GM19324 (cell line): ENCODE measurements around the gene SCAF8.

Experiments
- ATAC-seq: cut with Tn5 transposase; IDR thresholded peaks from one replicate; pipeline ENCODE4 v1.9.1; 2021; ENCODE audit warnings: mild to moderate bottlenecking, moderate library complexity; ENCODE audit not compliant: unreplicated experiment, low FRiP score

SCAF8 gene

GRCh38 chr6:154824076-154824475 lies 90.9 kb downstream of the SCAF8 start:
- no peak for ATAC-seq

DNA sequence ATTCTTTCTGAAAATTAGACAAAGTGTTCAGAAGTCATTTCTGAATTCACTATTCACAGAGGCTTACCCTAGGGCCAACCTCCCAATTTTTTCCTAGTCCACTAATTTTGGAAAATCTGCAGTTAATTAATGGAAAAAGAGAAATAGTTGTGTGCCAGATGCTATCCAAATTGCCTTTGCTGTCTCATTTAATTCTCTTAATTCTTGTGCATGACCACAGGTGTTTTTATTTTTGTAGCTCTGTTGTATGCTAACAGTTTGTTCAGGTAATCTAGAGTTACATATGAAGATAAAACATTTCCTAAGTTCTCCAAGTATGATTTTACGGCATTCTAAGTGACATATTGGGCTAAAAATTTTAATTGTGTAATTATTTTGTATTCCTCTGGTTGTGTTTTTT lies 96.8 kb downstream of the SCAF8 start:
- no peak for ATAC-seq

- no peak for ATAC-seq
Observed at GRCh38 chr6:154830771-154831170, 97.6 kb downstream of the SCAF8 start.

DNA sequence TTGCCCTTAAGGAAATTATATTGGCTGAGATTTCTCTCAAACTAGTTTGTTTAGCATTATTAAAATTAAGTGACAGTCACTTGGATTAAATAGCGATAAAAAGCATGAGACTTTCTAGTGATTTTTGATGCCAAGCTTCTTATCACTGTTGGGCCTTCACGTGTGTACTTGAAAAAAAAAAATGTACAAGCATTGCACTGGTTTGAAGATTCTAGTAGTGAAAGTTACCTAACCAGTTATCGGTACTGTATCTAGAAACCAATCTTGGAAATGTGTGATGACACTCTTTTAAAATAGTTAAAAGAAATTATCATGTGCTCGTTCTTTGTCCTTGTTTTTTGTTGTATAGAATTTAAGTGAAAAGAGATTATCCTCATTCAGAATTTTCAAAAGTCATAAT lies 102.1 kb downstream of the SCAF8 start:
- no peak for ATAC-seq

GRCh38 chr6:154839546-154839945 lies 106.3 kb downstream of the SCAF8 start:
- no peak for ATAC-seq

- ATAC-seq: no peak
Observed at GRCh38 chr6:154840363-154840762, 107.1 kb downstream of the SCAF8 start.

DNA sequence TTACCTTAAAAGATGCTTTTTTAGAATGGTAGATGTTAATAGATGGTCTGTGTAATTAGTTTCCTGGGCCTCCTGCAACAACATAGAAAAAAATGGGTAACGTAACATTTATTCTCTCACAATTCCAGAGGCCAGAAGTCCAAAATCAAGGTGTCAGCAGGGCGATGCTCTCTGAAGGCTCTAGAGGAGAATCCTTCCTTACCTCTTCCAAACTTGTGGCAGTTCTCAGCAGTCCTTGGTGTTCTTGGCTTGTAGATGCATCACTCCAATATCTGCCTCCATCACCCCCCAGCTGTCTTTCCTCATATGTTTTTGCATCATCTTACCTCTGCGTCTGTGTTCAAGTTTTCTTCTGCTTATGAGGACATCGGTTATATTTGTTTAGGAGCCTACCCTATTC lies 107.9 kb downstream of the SCAF8 start:
- no peak for ATAC-seq

DNA sequence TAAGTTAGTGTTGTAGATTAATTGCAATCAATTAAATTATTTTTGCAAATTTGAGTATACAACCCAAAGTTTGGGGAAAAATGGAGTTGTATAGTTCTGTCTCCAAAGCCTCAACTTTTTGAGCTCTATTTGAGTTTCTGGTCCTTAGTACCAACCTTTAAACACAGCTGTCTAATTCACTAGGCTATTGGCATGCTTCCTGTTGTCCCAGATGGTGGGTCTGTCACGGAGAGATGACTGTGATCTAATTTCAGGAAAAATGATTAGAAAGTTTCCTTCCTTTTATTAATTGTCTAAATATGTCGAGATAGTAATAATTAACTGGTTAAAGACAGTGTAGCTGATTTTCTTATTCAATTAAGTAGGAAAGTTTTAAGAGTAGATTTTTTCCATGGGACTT lies 109.6 kb downstream of the SCAF8 start:
- no peak for ATAC-seq

DNA sequence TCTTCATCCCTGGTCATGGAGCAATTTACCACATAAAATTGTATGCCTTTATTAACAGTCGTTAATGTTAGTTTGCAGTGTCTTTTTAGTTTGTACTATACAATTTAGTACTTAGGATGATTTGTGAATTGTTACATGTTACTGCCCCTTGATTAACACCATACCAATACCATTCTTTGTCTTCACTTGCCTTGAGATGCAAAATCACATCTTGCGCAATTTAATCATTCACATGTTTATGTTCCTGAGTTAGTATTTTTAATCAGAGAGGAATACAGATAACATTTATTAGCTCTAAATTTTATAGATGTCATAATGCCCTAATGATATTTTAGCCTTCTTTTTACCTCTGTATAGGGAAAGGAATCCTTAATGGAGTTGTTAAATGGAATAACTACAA lies 114.1 kb downstream of the SCAF8 start:
- no peak for ATAC-seq

DNA sequence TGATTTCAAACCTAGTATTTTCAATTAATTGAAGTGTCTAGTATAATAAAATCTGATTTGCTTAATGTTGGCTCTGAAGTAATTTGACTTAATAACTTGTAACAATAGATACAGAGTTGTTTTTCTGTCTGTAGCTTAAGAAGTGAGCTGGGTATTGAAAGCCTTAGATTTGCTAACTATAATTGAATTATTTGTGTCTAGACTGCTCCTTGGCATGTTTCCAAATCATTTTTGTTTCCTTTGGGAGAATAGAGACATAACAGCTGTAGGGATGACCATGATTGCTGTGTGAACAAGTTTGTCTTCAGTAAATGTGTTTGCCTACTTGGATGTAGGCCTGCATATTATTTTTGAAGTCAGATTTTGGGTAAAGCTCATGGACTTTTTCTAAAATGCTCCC lies 115.4 kb downstream of the SCAF8 start:
- ATAC-seq: no peak

DNA sequence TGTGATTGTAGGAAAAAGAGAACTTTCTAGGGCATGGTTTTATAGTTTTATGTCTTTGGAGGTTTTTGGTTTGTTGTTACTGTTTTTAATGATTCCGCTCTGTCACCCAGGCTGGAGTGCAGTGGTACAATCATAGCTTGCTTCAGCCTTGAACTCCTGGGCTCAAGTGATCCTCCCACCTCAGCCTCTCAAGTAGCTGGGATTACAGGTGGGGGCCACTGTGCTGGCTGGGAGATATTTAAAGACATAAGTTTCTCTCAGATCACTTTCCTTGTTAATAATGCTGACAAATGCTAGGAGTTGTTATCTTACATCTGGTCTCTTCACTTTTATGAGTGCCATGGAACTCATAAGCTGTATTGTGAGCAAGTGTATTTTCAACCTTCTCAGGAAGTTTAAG lies 116.3 kb downstream of the SCAF8 start:
- no peak for ATAC-seq

DNA sequence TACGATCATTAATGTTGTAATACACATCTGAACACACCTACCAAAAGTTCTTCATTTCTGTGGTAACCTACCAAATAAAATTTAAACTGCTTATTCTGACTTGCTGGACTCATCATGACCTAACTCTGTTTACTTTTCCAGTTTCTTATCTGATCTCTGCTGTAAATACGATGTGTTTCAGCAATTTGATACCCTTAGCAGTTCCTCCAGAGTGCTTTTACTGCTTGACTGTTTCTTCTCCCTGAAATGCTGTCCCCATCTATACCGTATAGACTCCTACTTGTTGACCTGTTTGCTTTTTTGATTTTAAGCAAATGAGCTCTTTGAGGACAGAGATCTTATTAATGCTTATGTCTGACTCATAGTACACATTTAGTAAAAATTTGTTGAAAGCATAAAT lies 119.5 kb downstream of the SCAF8 start:
- no peak for ATAC-seq

- ATAC-seq: no peak
Observed at GRCh38 chr6:154857529-154857928, 124.3 kb downstream of the SCAF8 start.

DNA sequence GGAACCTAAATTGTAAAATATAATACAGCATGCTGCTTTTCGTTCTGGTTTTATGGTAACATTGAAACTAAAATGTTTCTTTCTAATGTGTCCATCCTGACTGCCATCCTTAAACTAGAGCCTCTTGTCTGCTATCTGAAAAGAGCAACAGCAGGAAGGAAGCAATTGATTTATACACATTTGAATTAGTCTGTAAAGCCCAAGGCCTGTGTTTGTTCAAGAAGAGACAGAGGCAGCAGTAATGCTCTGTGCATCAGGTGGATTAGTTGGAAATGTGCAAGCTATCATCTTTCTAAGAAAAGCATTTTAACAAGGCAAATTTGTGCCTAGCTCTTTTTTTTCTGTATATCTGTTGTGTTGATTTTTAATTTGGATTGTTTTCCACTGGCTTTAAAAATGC lies 128.6 kb downstream of the SCAF8 start:
- ATAC-seq: no peak

DNA sequence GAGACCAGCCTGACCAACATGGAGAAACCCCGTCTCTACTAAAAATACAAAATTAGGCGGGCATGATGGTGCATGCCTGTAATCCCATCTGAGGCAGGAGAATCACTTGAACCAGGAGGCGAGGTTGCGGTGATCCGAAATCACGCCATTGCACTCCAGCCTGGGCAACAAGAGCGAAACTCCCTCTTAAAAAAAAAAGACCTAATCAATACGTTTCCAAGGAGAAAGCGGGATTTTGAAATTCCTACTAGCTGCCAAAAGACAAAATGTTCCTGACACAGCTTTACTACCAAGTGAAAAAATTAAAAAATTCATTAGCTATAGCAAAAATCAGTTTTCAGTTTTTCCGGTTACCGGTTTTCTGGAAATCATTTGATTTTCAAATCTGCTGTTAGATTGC lies 129.3 kb downstream of the SCAF8 start:
- no peak for ATAC-seq

- no peak for ATAC-seq
Observed at GRCh38 chr6:154864066-154864430, 130.8 kb downstream of the SCAF8 start.

GRCh38 chr6:154865291-154865690 lies 132.1 kb downstream of the SCAF8 start:
- ATAC-seq: no peak

DNA sequence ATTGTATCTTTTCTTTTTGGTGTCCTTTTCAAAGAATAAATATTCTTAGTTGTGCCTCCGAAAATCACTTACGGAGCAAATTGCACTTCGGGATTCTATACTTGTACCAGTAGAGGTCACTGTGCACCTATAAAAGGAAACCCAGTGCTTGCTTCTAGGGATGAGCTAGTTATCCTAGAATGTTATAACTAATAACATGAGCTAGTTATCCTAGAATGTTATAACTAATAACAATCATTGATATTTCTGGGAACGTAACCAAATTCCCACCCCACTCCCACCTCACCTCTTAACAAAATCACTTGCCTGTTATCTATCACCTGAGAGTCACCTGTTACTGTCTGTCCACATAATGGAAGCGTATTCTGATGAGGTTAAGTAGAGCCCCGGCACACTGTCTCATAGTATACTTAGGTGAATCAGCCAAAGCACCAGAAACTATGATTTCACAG lies 135.0 kb downstream of the SCAF8 start:
- ATAC-seq: no peak

GRCh38 chr6:154872542-154873114 lies 139.4 kb downstream of the SCAF8 start:
- no peak for ATAC-seq

DNA sequence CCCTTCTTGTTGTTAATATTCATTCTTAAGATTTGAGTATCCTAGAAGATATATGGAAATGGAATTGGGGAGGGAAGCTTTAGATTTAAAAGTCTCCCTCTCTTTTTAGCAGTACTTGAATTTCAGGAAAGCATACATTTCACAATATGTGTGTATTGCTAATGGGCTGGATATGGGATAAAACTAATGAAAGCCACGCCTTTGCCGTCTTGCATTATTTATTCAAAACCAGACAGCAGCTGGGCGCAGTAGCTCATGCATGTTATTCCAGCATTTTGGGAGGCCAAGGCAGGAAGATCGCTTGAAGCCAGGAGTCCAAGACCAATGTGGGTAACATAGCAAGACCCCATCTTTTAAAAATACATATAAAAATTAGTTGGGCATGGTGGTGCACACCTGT lies 140.3 kb downstream of the SCAF8 start:
- ATAC-seq: no peak

DNA sequence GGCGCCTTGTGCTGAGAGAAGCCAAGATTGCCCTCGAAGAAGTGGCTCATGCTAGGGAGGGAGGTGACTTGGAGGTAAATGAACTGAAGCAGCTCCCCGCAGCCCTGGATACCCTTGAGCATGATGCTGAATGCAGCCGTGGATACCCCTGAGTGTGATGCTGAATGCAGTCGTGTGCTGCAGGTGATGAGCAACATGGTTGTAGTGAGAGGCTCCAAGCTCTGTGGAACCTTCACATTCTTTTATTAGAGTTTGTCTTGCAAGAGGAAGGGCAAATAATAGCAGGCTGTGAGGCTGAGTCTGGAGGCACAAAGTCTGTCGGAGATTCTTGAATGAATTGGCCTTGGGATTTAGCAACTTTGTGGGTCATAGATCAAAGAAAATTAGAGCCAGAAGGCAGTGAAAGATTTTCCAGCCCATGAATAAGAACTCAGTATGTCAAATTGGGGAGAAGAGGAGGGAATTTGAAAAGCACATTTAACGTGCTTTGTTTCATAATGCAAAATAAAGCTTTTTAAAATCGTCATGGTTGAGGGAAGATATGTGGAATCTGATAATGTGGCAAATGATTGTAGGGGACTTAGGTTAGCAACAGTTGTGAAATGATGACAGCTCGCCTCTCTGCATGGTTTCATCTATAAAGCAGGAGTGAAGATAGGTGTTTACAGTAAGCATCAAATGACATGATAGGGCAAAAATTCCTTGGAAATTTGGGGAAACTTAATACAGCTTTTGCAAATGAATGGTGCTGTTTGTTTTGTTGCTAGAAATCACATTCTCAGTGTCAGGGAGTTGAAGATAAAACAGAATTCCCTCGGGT lies 141.8 kb downstream of the SCAF8 start:
- ATAC-seq: no peak

GRCh38 chr6:154876486-154877280 lies 143.5 kb downstream of the SCAF8 start:
- no peak for ATAC-seq
